Right ventricle myocardium superior (tissue), 1 donor: Measurements from ENCODE around the gene DZIP1L. TPM values are rescaled to one million over a fixed set of nuclear protein-coding genes. Genes with fewer than 3 reads are reported as not detected.

Experiments
- ATAC-seq: fragments of 200-7000 bp; cut with Tn5 transposase; one replicate; pipeline ENCODE4 v1.9.1; 2020; ENCODE audit warnings: mild to moderate bottlenecking; ENCODE audit not compliant: poor library complexity
- DNase-seq: peaks from one replicate; pipeline ENCODE4 v3.0.0-alpha.2; 2020
- intact Hi-C: fragments of 100-400 bp; cut with DNase I; formaldehyde crosslinking; loops from one replicate; pipeline ENCODE4 v1.11.2; 2022
- total RNA-seq: library from RNA; stranded (reverse); fragmentation: NEBNext Ultra II Directional; extraction: Animal tissue kit (Norgen Biotek cat#: 25700); gene quantifications from one replicate; pipeline ENCODE4 v1.2.1, GENCODE V29; 2021
- donor health status: DM: no; HTN: yes; CAD: no; lungs with severe emphysema.

Gene DZIP1L
- total RNA-seq, 1 donor from 2014 or later = 4.1 TPM

GRCh38 chr3:138079901-138080300 lies 35.5 kb downstream of the DZIP1L start:
- intact Hi-C loops = no loop called here

GRCh38 chr3:138078901-138079344 lies 36.5 kb downstream of the DZIP1L start:
- ATAC-seq (no peak), DNase-seq (no peak)
- intact Hi-C loops = no loop called here

More at GRCh38 chr3:138079901-138080300, 35.5 kb downstream of the DZIP1L start:
- DNase-seq (no peak), ATAC-seq (no peak)

DNA sequence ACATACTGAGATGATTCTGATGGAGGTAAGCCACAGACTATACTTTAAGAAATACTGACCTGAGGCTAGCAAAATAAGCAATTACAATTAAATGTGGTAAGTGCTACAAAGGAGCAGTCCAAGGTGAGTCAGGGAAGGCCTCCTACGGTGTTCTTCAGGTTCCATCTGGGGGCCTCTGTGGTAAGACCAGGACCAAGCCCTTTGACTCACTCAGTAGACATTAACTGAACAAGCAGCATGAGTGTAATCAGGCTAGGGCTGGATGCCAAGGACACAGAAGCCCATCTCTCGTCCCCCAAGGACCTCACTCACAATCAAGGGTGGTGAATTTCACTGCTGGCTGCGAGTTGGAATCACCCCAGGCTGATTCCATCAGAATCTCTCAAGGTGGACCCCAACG lies 37.3 kb downstream of the DZIP1L start:
- intact Hi-C loops = no loop called here
- DNase-seq = no peak
- no peak for ATAC-seq

DNA sequence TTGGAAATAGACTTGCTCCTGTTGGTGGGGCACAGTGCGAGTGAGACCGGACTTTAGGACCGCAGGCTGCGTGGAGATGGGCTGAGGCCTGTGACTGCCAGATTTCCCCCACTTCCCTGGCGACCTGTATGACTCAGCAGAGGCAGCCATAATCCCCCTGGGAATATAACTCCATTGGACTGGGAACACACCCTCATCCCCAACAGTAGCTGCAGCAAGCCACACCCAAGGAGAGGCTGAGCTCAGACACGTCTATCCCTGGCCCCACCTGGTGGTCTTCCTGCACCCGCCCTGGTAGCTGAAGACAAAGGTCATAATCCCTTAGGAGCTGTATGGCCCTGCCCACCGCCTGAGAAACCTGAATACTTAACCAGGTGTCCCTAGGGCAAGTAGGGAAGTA lies 42.6 kb downstream of the DZIP1L start:
- intact Hi-C loops = no loop called here
- DNase-seq (no peak), ATAC-seq (no peak)

DNA sequence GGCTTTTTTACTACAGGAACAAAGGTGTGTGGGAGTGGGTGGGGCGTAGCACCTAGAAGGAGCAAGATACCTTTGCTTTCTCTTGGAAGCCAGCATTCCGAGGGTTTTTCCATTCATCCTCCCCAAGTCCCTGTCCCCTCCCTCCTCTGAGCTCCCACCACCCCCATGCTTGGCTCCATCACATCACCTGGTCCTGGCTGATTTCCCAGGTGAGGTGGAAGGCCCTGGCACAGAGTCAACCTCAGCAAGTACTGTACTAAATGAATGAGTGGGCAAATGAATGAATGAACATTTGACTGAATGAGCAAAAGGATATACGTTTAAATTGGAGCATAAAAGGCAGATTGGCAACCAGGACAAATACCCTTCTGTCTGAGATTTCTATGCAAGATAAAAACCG lies 45.4 kb downstream of the DZIP1L start:
- ATAC-seq (no peak), DNase-seq (no peak)
- intact Hi-C loops = no loop called here

GRCh38 chr3:138068579-138069174 lies 46.7 kb downstream of the DZIP1L start:
- intact Hi-C loops = loop anchor here (2.0 kb wide), 1 partner anchor 50 kb away; no protein-coding TSS in a partner anchor
- peak; percentile 84 for DNase-seq
- ATAC-seq = peak; percentile 97

GRCh38 chr3:138068046-138068445 lies 47.4 kb downstream of the DZIP1L start:
- no peak for DNase-seq
- ATAC-seq = no peak
- intact Hi-C loops = loop anchor here (2.0 kb wide), 1 partner anchor 51 kb away; no protein-coding TSS in a partner anchor

DNA sequence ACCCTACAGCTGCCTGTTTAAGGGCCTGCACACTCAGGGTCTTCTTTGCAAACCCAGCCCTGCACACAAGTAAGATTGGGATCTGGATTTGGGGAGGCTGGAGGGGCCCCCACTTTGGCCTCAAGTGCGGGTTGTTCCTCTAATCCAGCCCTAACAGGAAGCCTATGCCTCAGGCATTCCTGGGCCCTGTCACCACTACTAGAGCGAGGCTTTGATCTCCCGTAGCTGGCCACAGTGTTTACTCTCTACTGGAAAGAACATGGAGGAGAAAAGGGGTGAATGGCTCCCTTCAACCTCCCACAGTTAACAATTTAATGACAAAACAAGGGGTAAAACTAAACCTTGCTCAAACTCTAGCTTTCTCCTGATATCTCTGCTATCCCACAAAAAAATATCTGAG lies 48.4 kb downstream of the DZIP1L start:
- intact Hi-C loops = no loop called here
- DNase-seq (no peak), ATAC-seq (no peak)

DNA sequence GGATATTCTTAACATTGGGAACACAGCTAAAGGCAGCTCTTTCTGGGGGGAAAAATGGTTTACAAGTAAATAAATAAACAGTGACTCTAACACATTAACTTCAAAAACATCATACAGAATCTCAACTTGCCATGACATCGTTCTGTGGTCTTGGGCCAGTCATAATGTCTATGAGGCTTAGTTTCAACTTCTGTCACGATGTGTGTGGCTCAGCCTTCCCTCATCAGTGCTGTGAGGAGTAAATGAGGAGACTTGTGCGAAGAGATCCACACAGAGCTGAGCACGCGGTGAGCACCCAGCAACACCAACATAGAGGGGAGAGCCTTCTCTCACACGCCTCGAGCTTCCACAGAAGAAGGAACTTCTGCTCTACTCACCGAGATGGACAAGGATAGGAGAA lies 49.0 kb downstream of the DZIP1L start:
- DNase-seq = no peak
- intact Hi-C loops = no loop called here
- no peak for ATAC-seq

- ATAC-seq = no peak
- intact Hi-C loops = no loop called here
- no peak for DNase-seq
Measured at GRCh38 chr3:138065949-138066348, 49.5 kb downstream of the DZIP1L start.

- DNase-seq (no peak), ATAC-seq (no peak)
- intact Hi-C loops = no loop called here
Measured at GRCh38 chr3:138063416-138063815, 52.0 kb downstream of the DZIP1L start.

GRCh38 chr3:138062626-138063025 lies 52.8 kb downstream of the DZIP1L start:
- intact Hi-C loops = no loop called here
- ATAC-seq = no peak
- no peak for DNase-seq

DNA sequence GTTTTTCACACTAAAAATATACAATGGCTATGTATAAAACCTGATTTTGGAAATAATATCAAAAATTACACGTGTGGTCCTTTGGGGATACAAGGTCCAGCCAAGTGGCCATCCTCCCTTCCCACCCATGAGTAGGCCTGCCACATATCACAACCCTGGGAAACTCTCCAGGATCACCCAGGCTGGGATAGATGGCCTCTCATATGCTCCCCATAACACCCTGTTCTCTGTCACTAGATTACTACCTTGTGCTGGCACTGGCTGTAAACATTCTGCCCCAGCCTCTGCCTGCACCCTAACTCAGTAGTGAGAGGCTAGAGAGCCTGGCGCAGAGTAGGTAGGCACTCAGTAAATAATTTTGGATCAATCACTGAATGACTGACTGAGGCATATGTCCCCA lies 53.4 kb downstream of the DZIP1L start:
- intact Hi-C loops = no loop called here

GRCh38 chr3:138060792-138061191 lies 54.6 kb downstream of the DZIP1L start:
- DNase-seq (no peak), ATAC-seq (no peak)
- intact Hi-C loops = no loop called here

More for the DNA sequence above, 53.4 kb downstream of the DZIP1L start:
- ATAC-seq = peak; percentile 25
- DNase-seq = no peak

DNA sequence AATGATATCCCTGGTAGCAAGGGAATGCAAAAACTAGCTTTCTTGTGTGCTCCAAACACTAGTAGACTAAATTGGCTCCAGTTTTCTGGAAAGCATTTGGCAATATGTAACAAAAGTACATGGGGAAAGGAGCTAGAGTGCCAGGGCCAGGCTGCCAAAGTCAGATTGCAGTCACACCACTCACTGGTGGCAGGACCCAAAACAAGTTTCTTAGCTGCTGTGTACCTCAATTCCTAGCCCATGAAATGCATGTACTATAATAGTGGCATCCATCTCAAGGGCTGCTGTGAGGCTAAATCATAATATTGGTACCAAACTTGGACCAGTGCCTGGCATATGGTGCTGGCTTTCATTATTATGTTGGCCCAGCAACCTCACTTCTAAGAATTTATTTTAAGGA lies 56.1 kb downstream of the DZIP1L start:
- ATAC-seq (peak; percentile 80), DNase-seq (peak; percentile 51)
- intact Hi-C loops = loop anchor here (10.0 kb wide), 1 partner anchor 954 kb away; no protein-coding TSS in a partner anchor

DNA sequence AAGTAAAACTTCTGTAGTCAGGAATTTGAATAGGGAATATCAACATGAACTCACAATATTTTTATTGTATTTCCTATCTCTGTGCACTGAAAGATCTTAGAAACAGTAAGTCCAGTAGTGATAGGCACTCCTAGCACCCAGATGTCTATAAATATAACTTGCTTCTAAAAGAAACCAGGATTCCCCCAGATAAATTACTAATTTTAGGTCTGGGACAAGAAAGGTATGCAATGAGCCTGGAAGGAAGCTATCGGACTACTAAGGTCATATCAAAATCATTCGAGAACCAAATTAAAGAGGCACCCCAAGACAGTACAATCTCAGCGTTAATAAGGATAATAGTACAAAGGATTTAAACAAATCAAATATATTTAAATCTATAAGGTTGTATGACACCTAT lies 58.0 kb downstream of the DZIP1L start:
- intact Hi-C loops = loop anchor here (10.0 kb wide), 1 partner anchor 953 kb away; no protein-coding TSS in a partner anchor
- no peak for DNase-seq
- ATAC-seq = peak; percentile 44

GRCh38 chr3:138054057-138054456 lies 61.4 kb downstream of the DZIP1L start:
- no peak for DNase-seq
- intact Hi-C loops = loop anchor here (10.0 kb wide), 1 partner anchor 949 kb away; no protein-coding TSS in a partner anchor
- ATAC-seq = no peak

DNA sequence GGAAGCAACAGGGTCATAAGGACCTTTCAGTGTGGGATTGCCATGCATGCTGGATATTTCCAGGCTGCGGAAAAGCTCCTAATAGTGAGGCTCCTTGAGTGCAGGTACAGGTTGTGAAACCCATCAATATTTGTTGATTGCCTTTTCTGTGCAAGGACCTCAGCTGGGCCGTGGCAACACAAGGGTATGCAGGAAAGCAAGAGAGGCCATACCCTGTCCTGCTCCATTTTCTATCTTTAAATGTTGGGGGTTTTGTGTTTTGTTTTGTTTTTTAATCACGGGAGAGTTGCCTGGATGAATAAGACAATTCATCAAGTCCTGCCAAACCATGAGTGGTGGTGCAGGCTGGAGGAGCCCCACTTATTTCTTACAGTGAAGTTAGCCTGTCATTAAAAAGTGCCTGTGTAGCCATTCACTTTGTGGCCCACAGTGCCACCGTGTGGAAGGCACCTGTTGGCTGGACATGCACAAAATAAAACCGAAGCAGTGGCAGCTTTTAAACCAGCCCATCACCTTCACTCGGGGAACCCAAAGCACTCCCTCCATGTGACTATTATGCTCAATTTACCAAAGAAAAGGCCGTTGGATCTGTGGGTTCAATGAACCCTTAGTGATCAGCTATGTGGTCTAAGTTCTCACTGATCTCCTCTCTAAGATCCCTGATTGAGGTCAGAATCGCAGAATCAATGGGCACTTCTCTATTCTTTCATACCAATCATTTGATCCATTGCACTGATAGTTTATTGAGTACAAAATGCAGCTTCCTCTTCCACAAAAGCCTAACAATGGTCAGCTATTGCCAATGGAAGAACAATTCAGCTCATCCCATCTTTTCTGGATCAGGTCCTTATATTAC lies 63.2 kb downstream of the DZIP1L start:
- DNase-seq = peak; percentile 54
- intact Hi-C loops = loop anchor here (10.0 kb wide), 1 partner anchor 947 kb away; no protein-coding TSS in a partner anchor

DNA sequence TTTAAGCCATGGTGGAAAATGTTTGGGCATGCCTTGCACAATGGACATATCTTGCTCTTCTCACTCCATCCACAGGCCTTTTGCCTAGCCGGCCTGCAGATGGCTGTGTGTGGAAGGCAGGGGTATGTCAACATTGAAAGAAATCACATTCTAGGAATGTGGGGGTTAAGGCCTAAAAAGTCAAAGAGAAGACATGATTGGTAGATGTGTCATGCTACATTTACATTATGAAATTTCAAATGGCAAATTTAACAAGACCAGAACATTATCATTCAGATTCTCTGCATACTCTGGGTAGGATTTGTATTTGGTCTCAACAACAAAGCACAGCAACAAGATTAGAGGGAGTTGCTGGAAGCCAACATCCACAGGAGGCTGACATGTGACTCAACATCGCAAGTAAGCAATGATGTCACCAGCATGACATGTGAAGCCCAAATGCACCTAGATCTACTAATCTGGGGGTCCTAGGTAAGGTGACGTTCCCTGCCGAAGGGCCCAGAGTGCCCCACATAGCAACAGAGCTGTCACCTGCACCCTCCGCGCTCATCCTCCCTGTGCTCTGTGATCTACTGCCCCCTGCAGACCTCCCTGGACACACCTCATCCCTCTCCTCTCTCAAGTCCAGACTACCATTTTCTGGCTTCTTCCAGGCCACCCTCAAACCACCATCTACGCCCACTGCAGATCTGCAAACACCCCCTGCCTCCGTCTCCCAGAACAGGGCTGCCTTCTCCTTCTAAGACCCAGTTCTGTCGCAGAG lies 66.1 kb downstream of the DZIP1L start:
- ATAC-seq (no peak), DNase-seq (no peak)
- intact Hi-C loops = no loop called here

More for the DNA sequence above, 63.2 kb downstream of the DZIP1L start:
- ATAC-seq = peak; percentile 78
